HepG2 (cell line): Measurements from ENCODE around the gene FKBP1B. TPM values are rescaled to one million over a fixed set of nuclear protein-coding genes. Genes with fewer than 3 reads are reported as not detected.

ENCODE experiments used
- ATAC-seq: fragments of 200-7000 bp; cut with Tn5 transposase; 3 replicates; pipeline ENCODE4 v1.9.1; 2020; ENCODE audit warnings: mild to moderate bottlenecking, moderate library complexity
- BruUV-seq: library from RNA; stranded (reverse); fragments of 400-500 nt; replicated peaks from 2 replicates; lab custom pipeline; 2021; lab: Mats Ljungman, UMichigan
- CTCF ChIA-PET: fragments of 300-600 bp; formaldehyde crosslinking; extraction: SDS; loops from one replicate; lab custom pipeline; 2021; ENCODE audit warnings: low total read pairs, inconsistent platforms, low intra/inter-chr PET ratio; lab: Yijun Ruan, JAX
- POLR2A ChIA-PET: fragments of 350-600 bp; sonication (Branson Sonifier 250); formaldehyde crosslinking; loops from one replicate; lab custom pipeline; 2020; ENCODE audit warnings: antibody characterized with exemption, inconsistent platforms; lab: Yijun Ruan, JAX
- DNase-seq: peaks from one replicate; pipeline ENCODE4 v3.0.0-alpha.2; 2015; ENCODE audit warnings: low spot score
- FAIRE-seq: peaks from 3 replicates; lab custom pipeline; 2011; peaks lifted over from hg19 to GRCh38; lab: Jason Lieb, UNC
- H2AFZ ChIP-seq: one replicate; pipeline ENCODE4 v1.6.1; 2011; ENCODE audit warnings: low read length, inconsistent platforms
- H3K27ac ChIP-seq: fragments of 300-600 bp; 3 replicates; pipeline ENCODE4 v1.8.0; 2011; ENCODE audit warnings: mixed run types, mild to moderate bottlenecking, mixed read lengths, low read length, inconsistent platforms; ENCODE audit not compliant: insufficient read depth; ENCODE audit errors: extremely low read length
- H3K27me3 ChIP-seq, 2 experiments: fragments of 200-600 bp in 1 of 2; 2 replicates in 1 of 2; 3 replicates in 1 of 2; pipeline versions ENCODE4 v1.6.0 to v1.8.0; 2011; ENCODE audit warnings: low read length in 2 of 2, mild to moderate bottlenecking in 2 of 2, moderate library complexity in 2 of 2, inconsistent platforms in 1 of 2; ENCODE audit not compliant: insufficient read depth in 2 of 2, control insufficient read depth in 1 of 2
- H3K36me3 ChIP-seq, 2 experiments: fragments of 200-600 bp in 1 of 2; replicated peaks in 1 of 2; 2 replicates in 1 of 2; 3 replicates in 1 of 2; pipeline versions ENCODE4 v1.5.1 to v1.8.0; 2011; ENCODE audit warnings: low read length in 2 of 2, inconsistent platforms in 1 of 2; ENCODE audit not compliant: insufficient read depth in 2 of 2, control insufficient read depth in 1 of 2
- H3K4me1 ChIP-seq: 2 replicates; pipeline ENCODE4 v1.5.1; 2012; ENCODE audit warnings: low read length, inconsistent platforms; ENCODE audit not compliant: insufficient read depth
- H3K4me2 ChIP-seq: 2 replicates; pipeline ENCODE4 v1.6.0; 2011; ENCODE audit warnings: low read depth, low read length, inconsistent platforms
- H3K4me3 ChIP-seq, 3 experiments: fragments of 200-600 bp in 1 of 3; sonication (generic), shearing (Covaris generic) in 1 of 3; replicated peaks in 1 of 3; 2 replicates each; pipeline ENCODE4 v1.5.1; 2011 to 2016; ENCODE audit warnings: low read length in 3 of 3, inconsistent platforms in 2 of 3, low read depth in 2 of 3, mild to moderate bottlenecking in 2 of 3, control low read depth in 1 of 3, mixed read lengths in 1 of 3; ENCODE audit not compliant: insufficient read depth in 1 of 3
- H3K79me2 ChIP-seq: one replicate; pipeline ENCODE4 v1.6.1; 2011; ENCODE audit warnings: low read length, inconsistent platforms; ENCODE audit not compliant: insufficient read depth
- H3K9ac ChIP-seq: 2 replicates; pipeline ENCODE4 v1.6.0; 2011; ENCODE audit warnings: mild to moderate bottlenecking, low read depth, low read length, inconsistent platforms; ENCODE audit not compliant: insufficient read depth
- H3K9me3 ChIP-seq: 2 replicates; pipeline ENCODE4 v1.5.1; 2012; ENCODE audit warnings: mild to moderate bottlenecking, low read length
- H4K20me1 ChIP-seq: 2 replicates; pipeline ENCODE4 v1.6.0; 2011; ENCODE audit warnings: inconsistent platforms, mild to moderate bottlenecking, low read length, moderate library complexity; ENCODE audit not compliant: insufficient read depth
- CHCHD3 ChIP-seq: sonication (generic); formaldehyde crosslinking; IDR thresholded peaks from 2 replicates; pipeline ENCODE4 v1.8.0; 2022; ENCODE audit warnings: mild to moderate bottlenecking, missing genetic modification reagents, moderate library complexity
- GABPB1 ChIP-seq: IDR thresholded peaks from 2 replicates; pipeline ENCODE4 v1.6.1; 2016; ENCODE audit warnings: mild to moderate bottlenecking, missing genetic modification reagents, moderate library complexity, missing compliant biosample characterization
- KDM5A ChIP-seq: fragments of 200-600 bp; sonication (generic); IDR thresholded peaks from 2 replicates; pipeline ENCODE4 v1.7.0; 2018; ENCODE audit warnings: antibody characterized with exemption, mild to moderate bottlenecking, low read length, borderline replicate concordance
- KLF13 ChIP-seq: sonication (generic); formaldehyde crosslinking; IDR thresholded peaks from 2 replicates; pipeline ENCODE4 v1.4.0; 2020; ENCODE audit warnings: mild to moderate bottlenecking, missing genetic modification reagents
- MYNN ChIP-seq: sonication (generic); formaldehyde crosslinking; IDR thresholded peaks from 2 replicates; pipeline ENCODE4 v1.4.0; 2020; ENCODE audit warnings: mild to moderate bottlenecking, low read depth, missing genetic modification reagents
- NR2F2 ChIP-seq: IDR thresholded peaks from 2 replicates; pipeline ENCODE4 v1.6.1; 2012; ENCODE audit warnings: low read depth, inconsistent platforms, borderline replicate concordance
- RERE ChIP-seq: IDR thresholded peaks from 2 replicates; pipeline ENCODE4 v1.6.1; 2016; ENCODE audit warnings: low read depth, missing genetic modification reagents, missing compliant biosample characterization
- ZNF263 ChIP-seq: sonication (generic); formaldehyde crosslinking; IDR thresholded peaks from 2 replicates; pipeline ENCODE4 v1.4.0; 2020; ENCODE audit warnings: missing genetic modification reagents
- ZNF556 ChIP-seq: sonication (generic); formaldehyde crosslinking; IDR thresholded peaks from 2 replicates; pipeline ENCODE4 v1.4.0; 2020; ENCODE audit warnings: mild to moderate bottlenecking, missing genetic modification reagents, borderline replicate concordance
- ZNF709 ChIP-seq: sonication (generic); formaldehyde crosslinking; IDR thresholded peaks from 2 replicates; pipeline ENCODE4 v1.5.0; 2020; ENCODE audit warnings: mild to moderate bottlenecking, missing genetic modification reagents
- WGBS: methylation state at CpG from one replicate; pipeline ENCODE4 v1.1.6; 2017; ENCODE audit warnings: low lambda C conversion rate; 5-methylcytosine and 5-hydroxymethylcytosine counted together
- in situ Hi-C: cut with HindIII; loops from 2 replicates; pipeline ENCODE4 v1.10.0; 2017; ENCODE audit warnings: low pct_unique_long_range_greater_than_20kb; ENCODE audit not compliant: extremely low pct_ligation_motif_present
- intact Hi-C: fragments of 100-400 bp; cut with micrococcal nuclease; formaldehyde crosslinking; loops from one replicate; pipeline ENCODE4 v1.10.0; 2022; ENCODE audit not compliant: unreplicated experiment
- polyA plus RNA-seq, 8 experiments: library from polyadenylated mRNA; depleted of rRNA in 3 of 8; stranded (reverse) in 7 of 8; unstranded in 1 of 8; fragments of >200 nt; fragmentation: Illumina TruSeq in 4 of 8; extraction: Trizol in 4 of 8; gene quantifications; 2 replicates each; pipeline versions ENCODE4 v1.2.1 to v1.2.3, GENCODE V29; 2011 to 2016; ENCODE audit warnings: low read depth in 4 of 8, missing spikeins in 1 of 8, mixed read lengths in 1 of 8; ENCODE audit not compliant: insufficient read depth in 1 of 8
- total RNA-seq, 5 experiments: library from RNA; depleted of rRNA; stranded (reverse); fragments of >200 nt; fragmentation: Illumina TruSeq; extraction: Trizol; gene quantifications; 2 replicates each; pipeline ENCODE4 v1.2.3, GENCODE V29; 2016; ENCODE audit warnings: low read depth in 1 of 5

Gene FKBP1B
- total and polyA plus RNA-seq, 2 of the 13 experiments (the other 11 are each of a cell fraction or from before 2014, with no cell fraction given) = 35.2 to 96.3 TPM

DNA sequence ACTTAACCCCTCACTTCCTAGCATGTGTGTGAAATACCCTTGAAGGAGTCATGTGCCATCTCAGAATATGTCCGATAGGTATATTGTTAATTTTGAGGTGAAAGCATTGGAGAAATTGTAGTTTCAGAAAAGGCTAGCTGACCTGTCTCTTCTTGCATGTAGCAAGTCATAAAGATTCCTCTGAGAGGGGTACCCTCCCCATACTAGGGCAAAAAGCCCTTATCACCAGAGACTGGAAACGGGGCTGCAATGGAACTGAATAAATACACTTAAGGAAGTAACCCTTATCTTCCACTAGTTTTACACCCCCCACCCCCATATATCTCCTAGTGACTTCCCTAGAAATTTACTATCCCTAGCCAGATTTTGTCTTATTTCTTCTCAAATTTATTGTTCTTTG, 28.3 kb downstream of the FKBP1B start:
- no TSS peak for BruUV-seq
- H3K9me3 ChIP-seq = no peaks in the 10 kb centered on the region
- intact Hi-C loops = loop anchor here (2.0 kb wide), 1 partner anchor 137 kb away; the partner anchor contains the start of gene UBXN2A
- H3K4me3 ChIP-seq = no peak overlapping the region
- DNase-seq (no peak), FAIRE-seq (no peak), ATAC-seq (no peak)
- peaks cover 22% of the 10 kb centered on the region for H3K79me2 ChIP-seq
- no peaks in the 10 kb centered on the region; a peak in 1 of 5 replicates for H3K27me3 ChIP-seq
- POLR2A ChIA-PET = interaction anchor here (4.0 kb wide), 1 partner anchor 31 kb away, joined by 13 read pairs; the partner anchor contains the start of gene WDCP
- H3K4me1 ChIP-seq = peaks cover 19% of the 10 kb centered on the region
- in situ Hi-C loops = no loop called here
- CTCF ChIA-PET = no interaction called here
- no peak overlapping the region for H3K9ac ChIP-seq
- H4K20me1 ChIP-seq = no peaks in the 10 kb centered on the region
- H3K36me3 ChIP-seq = peaks cover 6 to 20% of the 10 kb centered on the region in 2 experiments
- WGBS = 85% methylated on average over 2 of the region's 2 CpGs
- TF ChIP-seq GABPB1 = no peak
- TF ChIP-seq KDM5A = no peak
- TF ChIP-seq MYNN (CRISPR knock-in tag) = no peak
- no peak for TF ChIP-seq ZNF263 (CRISPR knock-in tag)
- no peak for TF ChIP-seq ZNF556 (CRISPR knock-in tag)
- TF ChIP-seq CHCHD3 (CRISPR knock-in tag) = no peak
- no peak for TF ChIP-seq NR2F2
- no peak for TF ChIP-seq ZNF709
- TF ChIP-seq KLF13 (CRISPR knock-in tag) = no peak
- no peak for TF ChIP-seq RERE (CRISPR knock-in tag)
- TF ChIP-seq, all 625 proteins: peak for 0
- Histone ChIP-seq H2AFZ (no peak overlapping the region), H3K27ac (no peak overlapping the region), H3K4me2 (no peak overlapping the region)
